Right hindlimb (tissue), 1 donor: Measurements from ENCODE around the gene RDH14.

Experiments used
- DNase-seq: peaks from one replicate; pipeline ENCODE4 v3.0.0-alpha.2; 2018

Gene RDH14

DNA sequence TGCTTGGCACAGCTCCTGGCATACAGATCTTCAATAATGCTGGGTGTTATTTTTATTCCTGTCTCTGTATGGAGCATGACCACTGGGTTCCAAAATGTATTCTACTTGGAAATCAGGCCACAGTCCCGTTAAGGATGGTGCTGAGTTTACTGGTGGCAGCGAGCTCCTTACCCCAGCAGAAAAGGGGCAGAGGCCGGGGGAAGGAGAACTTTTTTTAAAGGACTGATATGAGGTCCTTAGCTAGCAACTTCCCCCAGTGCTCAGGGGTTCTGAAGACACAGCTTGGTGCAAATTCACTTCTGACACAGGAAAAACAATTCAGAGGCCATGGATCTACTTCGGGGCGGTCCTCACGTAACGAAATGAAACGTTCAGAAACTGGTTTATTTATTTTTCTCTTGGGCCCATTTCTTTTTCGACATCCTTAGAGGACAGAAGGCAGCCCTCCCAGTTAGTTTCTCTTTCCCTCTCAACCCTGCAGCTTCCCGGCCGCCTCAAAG, 872 bp downstream of the RDH14 start:
- no peak for DNase-seq

GRCh38 chr2:18558458-18558857, 2.0 kb downstream of the RDH14 start:
- no peak for DNase-seq

GRCh38 chr2:18557121-18557520, 3.3 kb downstream of the RDH14 start:
- DNase-seq: no peak

DNA sequence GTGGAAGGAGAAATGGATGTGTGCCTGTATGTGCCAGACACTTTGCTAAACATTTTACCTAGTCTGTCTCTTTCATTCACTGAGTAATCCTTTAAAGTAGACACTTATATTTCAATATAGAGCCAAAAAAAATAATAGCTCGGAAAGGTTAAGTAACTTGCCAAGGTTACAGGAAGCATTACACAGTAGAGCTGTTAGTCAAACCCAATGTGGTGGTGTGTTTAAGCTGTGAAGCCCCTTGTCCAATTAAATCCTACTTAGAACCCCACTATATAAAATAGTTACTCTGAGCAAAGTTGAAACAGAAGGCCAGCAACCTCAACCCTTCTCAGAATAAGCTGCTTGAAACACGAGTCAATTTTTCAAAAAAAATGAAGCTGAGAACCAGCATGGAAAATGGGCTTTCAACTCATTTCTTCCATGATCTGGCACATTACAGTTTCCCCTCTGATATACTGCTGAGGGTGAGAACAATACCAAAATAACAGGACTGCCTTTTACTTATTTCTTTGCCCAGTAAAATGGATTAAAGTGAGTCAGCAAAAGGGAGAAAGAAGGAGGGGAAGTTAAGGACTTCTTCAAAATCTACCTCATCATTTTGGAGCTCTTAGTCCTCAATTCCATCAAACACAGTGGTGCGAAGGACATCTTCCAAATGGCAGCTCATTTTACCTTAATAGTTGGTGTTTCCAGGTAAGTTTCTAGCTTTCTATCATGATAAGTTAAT, 7.9 kb downstream of the RDH14 start:
- DNase-seq: no peak

- no peak for DNase-seq
These were observed 8.8 kb downstream of the RDH14 start for GRCh38 chr2:18551623-18552022.

DNA sequence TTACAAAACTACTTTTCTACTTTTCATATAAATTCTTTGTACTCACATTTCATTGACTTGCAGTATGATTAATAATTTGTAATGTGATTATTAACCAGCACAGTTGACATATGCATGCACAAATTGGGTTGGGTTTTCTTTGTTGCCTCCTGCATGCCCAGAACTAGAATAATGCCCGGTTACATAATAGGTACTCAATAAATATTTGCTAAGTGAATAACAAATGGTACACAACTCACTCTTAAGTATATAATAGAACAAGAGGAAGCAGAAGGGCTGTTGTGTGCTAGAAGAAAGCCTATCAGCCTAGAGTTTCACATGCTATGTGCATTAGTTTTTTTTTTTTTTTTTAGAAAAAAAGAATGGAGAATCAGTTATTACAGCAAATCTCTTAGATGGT, 9.3 kb downstream of the RDH14 start:
- DNase-seq: no peak

GRCh38 chr2:18550433-18550832, 10.0 kb downstream of the RDH14 start:
- DNase-seq: no peak

DNA sequence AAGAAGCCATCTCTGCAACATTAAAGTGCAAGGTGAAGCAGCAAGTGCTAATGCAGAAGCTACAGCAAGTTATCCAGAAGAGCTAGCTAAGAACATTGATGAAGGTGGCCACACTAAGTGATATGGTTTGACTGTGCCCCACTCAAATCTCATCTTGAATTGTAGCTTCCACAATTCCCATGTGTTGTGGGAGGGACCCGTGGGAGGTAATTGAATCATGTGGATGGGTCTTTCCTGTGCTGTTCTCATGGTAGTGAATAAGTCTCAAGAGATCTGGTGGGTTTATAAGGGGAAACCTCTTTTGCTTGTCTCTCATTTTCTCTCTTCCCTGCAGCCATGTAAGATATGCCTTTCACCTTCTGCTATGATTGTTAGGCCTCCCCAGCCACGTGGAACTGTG, 11.4 kb downstream of the RDH14 start:
- DNase-seq: no peak

DNA sequence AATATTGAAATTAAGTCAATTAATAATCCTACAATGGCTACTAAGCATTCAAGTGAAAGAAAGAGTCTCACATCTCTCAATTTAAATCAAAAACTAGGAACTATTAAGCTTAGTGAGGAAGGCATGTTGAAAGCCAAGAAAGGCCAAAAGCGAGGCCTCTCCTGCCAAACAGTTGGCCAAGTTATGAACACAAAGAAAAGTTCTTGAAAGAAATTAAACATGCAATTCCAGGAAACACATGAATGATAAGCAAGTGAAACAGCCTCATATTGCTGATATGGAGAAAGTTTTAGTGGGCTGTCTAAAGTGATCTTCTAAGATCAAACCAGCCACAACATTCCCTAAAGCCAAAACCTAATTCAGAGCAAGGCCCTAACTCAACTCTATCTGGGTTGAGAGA, 11.8 kb downstream of the RDH14 start:
- no peak for DNase-seq

DNA sequence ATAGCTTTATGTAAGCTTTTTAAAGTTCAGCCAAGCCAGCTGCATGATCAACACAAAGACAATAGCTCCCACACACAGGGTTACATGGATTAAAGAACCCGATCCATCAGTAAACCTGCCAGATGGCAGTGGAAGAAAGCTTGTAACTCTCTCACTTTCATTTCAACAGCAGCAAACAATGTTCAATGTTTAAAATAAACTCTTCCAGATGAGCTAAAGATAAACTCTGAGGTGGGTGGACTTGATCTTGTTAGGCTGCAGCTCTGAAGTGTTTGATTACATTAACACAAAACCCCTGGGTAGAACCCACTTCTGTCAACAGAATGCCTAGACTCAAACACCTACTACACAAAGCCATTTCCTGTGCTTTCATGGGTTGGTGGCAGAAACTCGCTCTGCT, 13.9 kb downstream of the RDH14 start:
- DNase-seq: no peak

- DNase-seq: no peak
These were observed 15.1 kb downstream of the RDH14 start for GRCh38 chr2:18545384-18545783.

GRCh38 chr2:18544171-18544570, 16.3 kb downstream of the RDH14 start:
- DNase-seq: no peak

- DNase-seq: no peak
These were observed 19.6 kb downstream of the RDH14 start for GRCh38 chr2:18540872-18541271.

DNA sequence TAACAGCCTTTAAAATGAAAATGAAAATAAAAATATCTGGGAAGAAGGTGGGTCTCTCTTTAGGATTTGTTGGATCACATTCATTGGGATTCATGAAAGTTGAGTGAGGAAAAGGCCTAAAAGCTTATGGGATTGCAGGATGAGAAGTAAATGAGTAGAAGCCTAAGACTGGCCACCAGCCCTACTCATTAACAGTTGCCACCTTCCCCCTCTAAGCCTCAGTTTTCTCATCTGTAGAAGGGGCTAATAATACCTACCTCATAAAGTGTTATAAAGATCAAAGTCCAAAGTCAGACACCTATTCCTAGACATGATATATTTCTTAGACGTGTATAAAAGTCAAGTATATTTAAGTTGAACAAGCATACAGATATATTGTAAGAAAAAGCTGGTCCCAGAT, 23.8 kb downstream of the RDH14 start:
- no peak for DNase-seq

DNA sequence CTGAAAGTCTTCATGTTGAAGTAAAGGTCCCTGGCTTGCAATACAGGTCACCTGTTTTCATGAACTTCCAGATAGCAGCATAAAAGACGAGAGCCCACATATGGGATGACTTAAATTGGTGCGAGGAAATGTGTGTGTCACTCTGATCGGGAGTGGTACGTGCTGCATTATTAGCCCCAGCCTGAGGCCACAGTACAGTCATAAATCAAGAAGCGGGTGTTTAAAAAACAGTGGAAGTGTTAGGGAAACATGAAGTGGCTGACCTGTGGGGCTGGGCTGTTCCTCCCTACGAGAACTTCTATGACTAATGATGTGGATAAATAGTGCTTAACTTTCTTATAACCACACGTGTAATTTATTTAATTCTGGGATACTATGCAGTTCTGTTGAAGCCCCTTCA, 24.4 kb downstream of the RDH14 start:
- no peak for DNase-seq

DNA sequence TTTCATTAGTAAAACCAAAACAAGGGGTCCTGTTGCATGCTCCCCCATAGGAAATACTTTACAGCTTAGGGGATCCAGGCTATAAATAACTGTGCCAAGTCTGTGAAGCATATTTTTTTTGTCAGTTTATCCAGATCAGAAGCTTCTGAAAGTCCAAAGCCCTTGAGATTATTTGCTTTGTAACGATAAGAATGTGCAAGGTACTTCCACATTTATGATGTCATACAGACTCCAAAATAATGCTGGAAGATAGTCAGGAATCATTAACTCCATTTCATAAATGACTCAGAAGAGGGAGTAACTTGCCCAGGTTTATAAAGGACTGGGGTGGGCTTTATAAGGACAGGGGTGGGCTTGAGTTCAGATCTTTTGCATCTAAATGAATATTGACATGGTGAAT, 29.3 kb downstream of the RDH14 start:
- no peak for DNase-seq

DNA sequence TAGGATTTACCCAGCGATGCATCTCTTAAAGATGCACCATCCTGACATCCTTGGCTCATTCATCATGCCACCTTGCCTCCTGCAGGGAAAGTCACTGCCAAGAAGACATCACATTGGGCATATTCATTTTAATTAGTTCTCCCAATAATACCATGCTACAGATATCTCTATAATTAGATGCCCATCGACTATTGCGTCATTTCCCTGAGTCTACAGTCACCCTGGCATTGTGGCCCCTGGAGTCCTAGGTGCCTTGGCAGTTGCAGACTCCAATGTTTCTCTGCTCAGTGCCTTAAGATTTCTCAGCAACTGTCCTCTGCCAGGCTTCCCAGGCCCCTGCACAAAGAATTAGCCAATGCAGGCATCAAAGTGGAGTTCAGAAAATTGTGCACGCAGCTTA, 32.6 kb downstream of the RDH14 start:
- no peak for DNase-seq

GRCh38 chr2:18527326-18527725, 33.1 kb downstream of the RDH14 start:
- DNase-seq: no peak

DNA sequence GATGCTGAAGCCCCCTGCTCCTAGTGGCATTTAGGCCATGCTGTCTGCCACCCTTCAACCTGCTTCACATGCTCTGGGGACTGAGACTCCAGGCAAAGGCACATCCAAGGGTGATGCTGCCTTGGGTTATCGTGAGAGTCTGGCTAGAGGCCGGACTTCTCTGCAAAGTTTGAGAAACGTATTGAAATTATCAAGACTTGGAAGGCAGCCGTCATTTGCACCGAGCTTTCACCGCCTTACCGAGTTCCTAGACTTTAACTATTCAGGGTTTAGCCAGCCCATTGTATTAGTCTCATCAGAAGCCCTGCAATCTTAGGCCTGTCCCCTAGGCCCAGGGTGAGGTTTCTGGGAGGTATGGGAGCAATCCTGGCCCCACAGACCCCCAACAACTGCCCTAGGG, 34.0 kb downstream of the RDH14 start:
- DNase-seq: no peak

DNA sequence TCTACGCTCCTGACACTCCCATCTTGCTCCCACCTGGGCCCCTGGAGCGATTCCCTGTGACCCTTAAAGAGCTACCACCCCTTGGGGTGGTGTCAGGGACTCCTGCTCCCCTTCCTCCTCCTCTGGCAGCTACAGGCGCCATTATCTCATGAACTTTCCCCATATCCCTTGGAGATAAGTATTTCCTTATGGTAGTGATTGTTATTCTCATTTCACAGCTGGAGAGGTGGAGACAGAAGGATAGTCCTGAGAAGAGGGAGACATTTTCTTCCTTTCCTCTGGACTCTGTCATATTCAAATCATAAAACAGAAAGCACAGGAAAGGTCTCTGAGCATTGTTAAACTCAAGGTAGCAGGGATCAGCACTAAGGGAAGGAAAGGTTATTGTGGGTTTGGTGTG, 34.6 kb downstream of the RDH14 start:
- no peak for DNase-seq

DNA sequence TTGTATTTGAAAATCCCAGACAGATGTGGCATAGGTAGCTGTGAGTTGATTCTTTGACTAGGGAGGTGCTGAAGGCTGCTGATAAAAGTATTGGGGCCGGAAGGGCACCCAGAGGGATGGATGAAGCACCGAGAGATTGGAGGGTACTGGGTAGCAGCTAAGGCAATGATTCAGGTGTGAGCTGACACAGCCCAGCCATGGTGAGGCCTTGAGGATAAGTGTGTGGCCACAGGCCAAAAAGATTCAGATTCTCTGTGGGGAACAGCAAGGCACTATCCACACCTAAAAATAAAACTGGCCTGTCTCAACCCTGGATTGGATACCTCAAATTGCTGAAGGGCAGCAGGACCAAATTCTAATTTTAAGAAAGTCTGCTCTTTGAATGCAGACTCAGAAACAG, 35.2 kb downstream of the RDH14 start:
- no peak for DNase-seq

GRCh38 chr2:18522484-18523146, 37.8 kb downstream of the RDH14 start:
- DNase-seq: no peak

- peak; percentile 94 for DNase-seq
These were observed 39.7 kb downstream of the RDH14 start for GRCh38 chr2:18520451-18521425.
